ENCODE results near the gene HLTF. TPM values are rescaled to one million over a fixed set of nuclear protein-coding genes. Genes with fewer than 3 reads are reported as not detected.

The HLTF gene
- total and polyA plus RNA-seq, 2 of the 13 experiments (the other 11 are each of a cell fraction or from before 2014, with no cell fraction given): 12.0 to 22.9 TPM

DNA sequence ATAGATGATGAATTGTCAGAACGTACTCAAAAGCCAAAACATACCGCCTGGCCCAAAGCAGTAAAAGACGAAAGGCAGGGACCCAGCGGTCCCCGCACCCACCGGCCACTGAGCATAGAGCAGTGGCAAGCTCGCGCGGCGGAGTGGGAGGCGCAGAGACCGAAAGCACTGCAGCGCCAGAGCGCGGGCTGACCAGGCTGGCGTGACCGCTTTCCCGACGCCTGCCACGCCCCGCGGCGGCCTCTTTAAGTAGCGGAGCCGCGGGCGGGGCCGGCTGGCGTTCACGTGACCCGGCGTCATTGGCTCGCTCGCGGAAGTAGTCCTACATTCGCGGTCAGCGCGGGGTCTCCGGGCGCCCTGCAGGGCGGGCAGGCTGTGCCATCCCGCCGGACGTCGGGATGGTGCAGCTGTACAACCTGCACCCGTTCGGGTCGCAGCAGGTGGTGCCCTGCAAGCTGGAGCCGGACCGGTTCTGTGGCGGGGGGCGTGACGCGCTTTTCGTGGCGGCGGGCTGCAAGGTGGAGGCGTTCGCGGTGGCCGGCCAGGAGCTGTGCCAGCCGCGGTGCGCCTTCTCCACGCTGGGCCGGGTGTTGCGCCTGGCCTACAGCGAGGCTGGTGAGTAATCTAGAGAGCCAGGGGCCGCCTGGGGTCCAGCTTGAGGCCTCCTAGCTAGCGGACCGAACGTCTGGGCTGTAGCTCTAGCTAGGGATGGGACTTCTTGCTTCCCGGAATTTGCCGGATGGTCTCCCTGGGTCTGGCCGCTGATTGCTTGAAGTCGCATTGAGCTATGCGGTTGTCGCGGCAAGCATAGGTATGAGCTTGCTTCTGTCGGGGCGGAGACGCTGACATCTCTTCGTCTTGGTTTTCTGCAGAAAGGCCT lies 43.2 kb upstream of the HLTF start, which contains the start of gene HPS3 (continued):
- TF ChIP-seq MEF2D (CRISPR knock-in tag; IDR thresholded peaks at IDR 0.05): peak; percentile 31; the same call in 1 of the 2 replicates
- peak; percentile 85; the same call in 1 of the 2 replicates for TF ChIP-seq RXRA (CRISPR knock-in tag; IDR thresholded peaks at IDR 0.05)
- TF ChIP-seq, protein P1, sequence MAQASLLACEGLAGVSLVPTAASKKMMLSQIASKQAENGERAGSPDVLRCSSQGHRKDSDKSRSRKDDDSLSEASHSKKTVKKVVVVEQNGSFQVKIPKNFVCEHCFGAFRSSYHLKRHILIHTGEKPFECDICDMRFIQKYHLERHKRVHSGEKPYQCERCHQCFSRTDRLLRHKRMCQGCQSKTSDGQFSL (CRISPR knock-in tag; IDR thresholded peaks at IDR 0.05): 0 out of 2 replicates have a peak, but pooled peaks have one; percentile 28
- TF ChIP-seq ZNF160 (CRISPR knock-in tag; IDR thresholded peaks at IDR 0.05): no peak; the same call in 1 of the 2 replicates
- TF ChIP-seq ZNF430 (CRISPR knock-in tag; IDR thresholded peaks at IDR 0.05): 0 out of 2 replicates have a peak, but pooled peaks have one; percentile 32
- TF ChIP-seq, protein P2, sequence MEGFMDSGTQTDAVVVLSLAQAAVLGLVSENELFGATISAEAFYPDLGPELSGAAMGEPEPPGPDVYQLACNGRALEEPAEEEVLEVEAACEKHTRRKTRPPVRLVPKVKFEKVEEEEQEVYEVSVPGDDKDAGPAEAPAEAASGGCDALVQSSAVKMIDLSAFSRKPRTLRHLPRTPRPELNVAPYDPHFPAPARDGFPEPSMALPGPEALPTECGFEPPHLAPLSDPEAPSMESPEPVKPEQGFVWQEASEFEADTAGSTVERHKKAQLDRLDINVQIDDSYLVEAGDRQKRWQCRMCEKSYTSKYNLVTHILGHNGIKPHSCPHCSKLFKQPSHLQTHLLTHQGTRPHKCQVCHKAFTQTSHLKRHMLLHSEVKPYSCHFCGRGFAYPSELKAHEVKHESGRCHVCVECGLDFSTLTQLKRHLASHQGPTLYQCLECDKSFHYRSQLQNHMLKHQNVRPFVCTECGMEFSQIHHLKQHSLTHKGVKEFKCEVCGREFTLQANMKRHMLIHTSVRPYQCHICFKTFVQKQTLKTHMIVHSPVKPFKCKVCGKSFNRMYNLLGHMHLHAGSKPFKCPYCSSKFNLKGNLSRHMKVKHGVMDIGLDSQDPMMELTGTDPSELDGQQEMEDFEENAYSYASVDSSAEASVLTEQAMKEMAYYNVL (CRISPR knock-in tag; IDR thresholded peaks at IDR 0.05; ENCODE audit: borderline replicate concordance): no peak; the same call in none of the 2 replicates
- peak; percentile 22; the same call in 1 of the 2 replicates for TF ChIP-seq TSC22D2 (CRISPR knock-in tag; IDR thresholded peaks at IDR 0.05; ENCODE audit: borderline replicate concordance)
- no peak for TF ChIP-seq ZNF468 (CRISPR knock-in tag; IDR thresholded peaks at IDR 0.05)
- no peak for TF ChIP-seq EZH2 (conservative IDR thresholded peaks at IDR 0.05; ENCODE audit: low read depth, low read length)
- no peak for TF ChIP-seq HNF4A (CRISPR knock-in tag; IDR thresholded peaks at IDR 0.05)
- TF ChIP-seq ZNF292 (CRISPR knock-in tag; IDR thresholded peaks at IDR 0.05; ENCODE audit: borderline replicate concordance, low read depth): no peak
- TF ChIP-seq SMARCC2 (IDR thresholded peaks at IDR 0.05): no peak
- TF ChIP-seq MAFK (conservative IDR thresholded peaks at IDR 0.05 in 1 of 2, IDR thresholded peaks at IDR 0.05 in 1 of 2; ENCODE audit: low read length in 2 of 2): no peak
- TF ChIP-seq ATRX (CRISPR knock-in tag; IDR thresholded peaks at IDR 0.05; ENCODE audit: borderline replicate concordance): no peak
- TF ChIP-seq, protein P3, sequence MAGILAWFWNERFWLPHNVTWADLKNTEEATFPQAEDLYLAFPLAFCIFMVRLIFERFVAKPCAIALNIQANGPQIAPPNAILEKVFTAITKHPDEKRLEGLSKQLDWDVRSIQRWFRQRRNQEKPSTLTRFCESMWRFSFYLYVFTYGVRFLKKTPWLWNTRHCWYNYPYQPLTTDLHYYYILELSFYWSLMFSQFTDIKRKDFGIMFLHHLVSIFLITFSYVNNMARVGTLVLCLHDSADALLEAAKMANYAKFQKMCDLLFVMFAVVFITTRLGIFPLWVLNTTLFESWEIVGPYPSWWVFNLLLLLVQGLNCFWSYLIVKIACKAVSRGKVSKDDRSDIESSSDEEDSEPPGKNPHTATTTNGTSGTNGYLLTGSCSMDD (CRISPR knock-in tag; IDR thresholded peaks at IDR 0.05): peak; percentile 59; the same call in 1 of the 2 replicates
- TF ChIP-seq HNRNPL (IDR thresholded peaks at IDR 0.05; ENCODE audit: low read depth, low read length): peak; percentile 69; the same call in 1 of the 2 replicates
- TF ChIP-seq ZNF598 (CRISPR knock-in tag; IDR thresholded peaks at IDR 0.05; ENCODE audit: borderline replicate concordance): 0 out of 2 replicates have a peak, but pooled peaks have one; percentile 82
- TF ChIP-seq, protein P4, sequence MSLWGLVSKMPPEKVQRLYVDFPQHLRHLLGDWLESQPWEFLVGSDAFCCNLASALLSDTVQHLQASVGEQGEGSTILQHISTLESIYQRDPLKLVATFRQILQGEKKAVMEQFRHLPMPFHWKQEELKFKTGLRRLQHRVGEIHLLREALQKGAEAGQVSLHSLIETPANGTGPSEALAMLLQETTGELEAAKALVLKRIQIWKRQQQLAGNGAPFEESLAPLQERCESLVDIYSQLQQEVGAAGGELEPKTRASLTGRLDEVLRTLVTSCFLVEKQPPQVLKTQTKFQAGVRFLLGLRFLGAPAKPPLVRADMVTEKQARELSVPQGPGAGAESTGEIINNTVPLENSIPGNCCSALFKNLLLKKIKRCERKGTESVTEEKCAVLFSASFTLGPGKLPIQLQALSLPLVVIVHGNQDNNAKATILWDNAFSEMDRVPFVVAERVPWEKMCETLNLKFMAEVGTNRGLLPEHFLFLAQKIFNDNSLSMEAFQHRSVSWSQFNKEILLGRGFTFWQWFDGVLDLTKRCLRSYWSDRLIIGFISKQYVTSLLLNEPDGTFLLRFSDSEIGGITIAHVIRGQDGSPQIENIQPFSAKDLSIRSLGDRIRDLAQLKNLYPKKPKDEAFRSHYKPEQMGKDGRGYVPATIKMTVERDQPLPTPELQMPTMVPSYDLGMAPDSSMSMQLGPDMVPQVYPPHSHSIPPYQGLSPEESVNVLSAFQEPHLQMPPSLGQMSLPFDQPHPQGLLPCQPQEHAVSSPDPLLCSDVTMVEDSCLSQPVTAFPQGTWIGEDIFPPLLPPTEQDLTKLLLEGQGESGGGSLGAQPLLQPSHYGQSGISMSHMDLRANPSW (CRISPR knock-in tag; IDR thresholded peaks at IDR 0.05; ENCODE audit: borderline replicate concordance): peak; percentile 31; the same call in 1 of the 2 replicates
- TF ChIP-seq, protein P5, sequence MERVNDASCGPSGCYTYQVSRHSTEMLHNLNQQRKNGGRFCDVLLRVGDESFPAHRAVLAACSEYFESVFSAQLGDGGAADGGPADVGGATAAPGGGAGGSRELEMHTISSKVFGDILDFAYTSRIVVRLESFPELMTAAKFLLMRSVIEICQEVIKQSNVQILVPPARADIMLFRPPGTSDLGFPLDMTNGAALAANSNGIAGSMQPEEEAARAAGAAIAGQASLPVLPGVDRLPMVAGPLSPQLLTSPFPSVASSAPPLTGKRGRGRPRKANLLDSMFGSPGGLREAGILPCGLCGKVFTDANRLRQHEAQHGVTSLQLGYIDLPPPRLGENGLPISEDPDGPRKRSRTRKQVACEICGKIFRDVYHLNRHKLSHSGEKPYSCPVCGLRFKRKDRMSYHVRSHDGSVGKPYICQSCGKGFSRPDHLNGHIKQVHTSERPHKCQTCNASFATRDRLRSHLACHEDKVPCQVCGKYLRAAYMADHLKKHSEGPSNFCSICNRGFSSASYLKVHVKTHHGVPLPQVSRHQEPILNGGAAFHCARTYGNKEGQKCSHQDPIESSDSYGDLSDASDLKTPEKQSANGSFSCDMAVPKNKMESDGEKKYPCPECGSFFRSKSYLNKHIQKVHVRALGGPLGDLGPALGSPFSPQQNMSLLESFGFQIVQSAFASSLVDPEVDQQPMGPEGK (CRISPR knock-in tag; IDR thresholded peaks at IDR 0.05): no peak
